D721Med (cell line): ENCODE measurements around the gene NDST3.

ENCODE experiments used
- DNase-seq: peaks from one replicate; pipeline ENCODE4 v3.0.0; 2011; ENCODE audit warnings: low spot score; ENCODE audit not compliant: insufficient read length
- FAIRE-seq: peaks from 2 replicates; lab custom pipeline; 2011; peaks lifted over from hg19 to GRCh38; lab: Jason Lieb, UNC
- CTCF ChIP-seq: IDR thresholded peaks from 2 replicates; pipeline ENCODE4 v1.5.1; 2012; ENCODE audit warnings: mild to moderate bottlenecking, control low read depth; ENCODE audit not compliant: insufficient read depth; ENCODE audit errors: missing control alignments

Gene NDST3

DNA sequence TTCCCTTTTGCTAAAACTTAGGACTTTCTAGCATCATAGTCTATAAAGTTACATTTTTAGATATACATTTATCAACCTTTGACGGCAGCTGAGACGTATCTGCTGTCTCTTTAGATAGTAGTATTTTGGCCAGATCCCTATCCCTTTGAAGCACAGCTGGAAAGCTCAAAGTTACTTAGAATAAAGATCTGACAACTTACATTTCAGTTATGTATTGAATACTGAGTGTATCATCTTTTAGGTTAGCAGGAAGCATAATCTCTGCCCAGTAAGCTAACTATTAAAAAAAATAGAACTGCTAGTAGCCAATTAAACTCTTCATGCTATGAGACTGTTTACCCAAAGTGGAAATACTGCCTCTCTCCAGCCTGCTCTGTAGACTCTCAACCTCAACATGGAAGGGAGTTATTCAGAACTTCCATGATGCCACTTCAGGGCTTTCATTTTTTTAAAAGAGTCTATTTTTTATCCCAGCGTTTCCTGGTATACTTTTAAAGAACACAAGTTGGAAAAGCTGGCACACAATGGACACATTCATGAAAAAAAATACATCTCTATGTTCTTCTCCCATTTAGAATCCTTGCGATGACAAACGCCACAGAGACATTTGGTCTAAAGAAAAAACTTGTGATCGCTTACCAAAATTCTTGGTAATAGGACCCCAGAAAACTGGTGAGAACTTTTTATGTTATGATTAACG lies 192.2 kb downstream of the NDST3 start:
- FAIRE-seq (no peak), DNase-seq (no peak)
- TF ChIP-seq CTCF = no peak

- no peak for TF ChIP-seq CTCF
- no peak for FAIRE-seq
- DNase-seq = no peak
Measured at GRCh38 chr4:118235566-118236120, 201.4 kb downstream of the NDST3 start.

- DNase-seq = no peak
- TF ChIP-seq CTCF = no peak
- FAIRE-seq = no peak
Measured at GRCh38 chr4:118237531-118237930, 203.2 kb downstream of the NDST3 start.

DNA sequence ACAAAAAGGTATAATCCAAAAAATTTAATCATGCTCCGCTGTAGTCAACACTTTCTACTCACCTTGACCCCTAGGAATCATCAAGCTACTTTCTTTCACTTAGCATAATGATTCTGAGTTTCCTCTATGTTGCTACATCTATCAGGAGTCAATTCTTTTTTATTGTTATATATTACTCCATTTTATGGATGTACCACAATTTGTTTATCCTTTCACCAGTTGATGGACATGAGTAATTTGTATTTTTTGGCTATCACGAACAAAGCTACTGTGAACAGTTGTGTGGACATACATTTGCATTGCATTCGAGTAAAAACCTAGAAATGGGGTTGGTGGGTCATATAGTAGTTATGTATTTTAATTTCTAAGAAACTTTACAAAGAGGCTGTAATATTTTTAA lies 215.6 kb downstream of the NDST3 start:
- DNase-seq (no peak), FAIRE-seq (no peak)
- no peak for TF ChIP-seq CTCF

DNA sequence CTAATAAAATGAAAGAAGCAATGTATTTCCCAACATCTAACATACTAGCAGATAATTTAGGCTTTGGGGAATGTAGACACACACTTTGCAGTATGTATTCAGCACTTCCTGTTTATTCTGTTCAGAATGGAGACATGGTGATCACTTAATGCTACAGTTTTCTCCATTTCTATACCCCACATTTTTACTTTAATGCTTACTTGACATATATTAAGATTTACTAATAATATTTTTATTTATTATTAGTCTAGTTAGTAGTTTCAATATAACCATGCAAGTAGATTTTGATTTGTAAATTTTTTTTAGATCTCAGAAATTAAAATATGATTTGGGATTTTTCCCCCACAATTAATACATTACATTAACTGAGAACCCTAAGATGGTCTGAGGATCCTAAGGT lies 220.1 kb downstream of the NDST3 start:
- FAIRE-seq (no peak), DNase-seq (no peak)
- TF ChIP-seq CTCF = no peak

GRCh38 chr4:118259111-118259510 lies 224.8 kb downstream of the NDST3 start:
- DNase-seq (no peak), FAIRE-seq (no peak)
- TF ChIP-seq CTCF = no peak

DNA sequence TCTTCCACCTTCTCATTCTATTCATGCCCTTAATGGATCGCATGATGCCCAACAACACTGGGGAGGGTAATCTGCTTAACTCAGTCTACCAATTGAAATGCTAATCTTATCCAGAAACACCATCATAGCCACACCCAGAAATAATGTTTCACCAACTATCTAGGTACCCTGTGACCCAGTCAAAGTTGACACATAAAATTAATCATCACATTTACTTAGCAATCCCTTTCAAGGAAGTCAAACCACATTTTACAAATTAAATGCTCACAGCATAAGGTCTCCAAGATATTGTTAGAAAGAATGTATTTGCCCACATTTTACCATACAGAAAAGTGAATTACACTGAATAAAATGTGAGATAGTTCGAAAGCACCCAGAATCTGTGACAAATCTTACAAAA lies 226.0 kb downstream of the NDST3 start:
- FAIRE-seq (no peak), DNase-seq (no peak)
- no peak for TF ChIP-seq CTCF
